Measurements from ENCODE around the gene CHD2. TPM values are rescaled to one million over a fixed set of nuclear protein-coding genes. Genes with fewer than 3 reads are reported as not detected.

CHD2 gene
- total and polyA plus RNA-seq, 2 donors: 62.0 to 78.7 TPM

- Histone ChIP-seq H3K36me3 (ENCODE audit: control insufficient read depth in 2 of 2, insufficient read depth in 2 of 2, low read length in 1 of 2) (peaks cover 20 to 90% of the 10 kb centered on the region in 2 donors), H3K4me1 (ENCODE audit: control insufficient read depth in 2 of 2, insufficient read depth in 2 of 2, low read length in 2 of 2) (peaks cover 5 to 7% of the 10 kb centered on the region in 2 donors), H3K27me3 (ENCODE audit: control insufficient read depth in 2 of 2, insufficient read depth in 1 of 2, low read length in 1 of 2) (no peaks in the 10 kb centered on the region), H3K4me3 (ENCODE audit: low read length in 2 of 2) (no peak overlapping the region), H3K27ac (ENCODE audit: low read depth in 1 of 2, low read length in 1 of 2) (no peak overlapping the region), H3K9me3 (ENCODE audit: control insufficient read depth in 2 of 2, insufficient read depth in 1 of 2, low read length in 1 of 2) (no peaks in the 10 kb centered on the region)
- no peak for DNase-seq (ENCODE audit: low read depth in 6 of 9, low spot score in 9 of 9)
- 91% methylated on average over 3 of the region's 3 CpGs for WGBS
Measured at GRCh38 chr15:92891533-92892200, 8.5 kb upstream of the CHD2 start.

GRCh38 chr15:92892201-92892555 is 7.9 kb upstream of the CHD2 start:
- DNase-seq (ENCODE audit: low read depth in 6 of 9, low spot score in 9 of 9): no peak
- H3K36me3 ChIP-seq (ENCODE audit: control insufficient read depth in 2 of 2, insufficient read depth in 2 of 2, low read length in 1 of 2): peaks cover 20 to 89% of the 10 kb centered on the region in 2 donors
- peaks cover 5 to 7% of the 10 kb centered on the region in 2 donors for H3K4me1 ChIP-seq (ENCODE audit: control insufficient read depth in 2 of 2, insufficient read depth in 2 of 2, low read length in 2 of 2)
- 98% methylated on average over 3 of the region's 3 CpGs for WGBS
- H3K4me3 ChIP-seq (ENCODE audit: low read length in 2 of 2): no peak overlapping the region
- H3K27ac ChIP-seq (ENCODE audit: low read depth in 1 of 2, low read length in 1 of 2): no peak overlapping the region
- H3K9me3 ChIP-seq (ENCODE audit: control insufficient read depth in 2 of 2, insufficient read depth in 1 of 2, low read length in 1 of 2): no peaks in the 10 kb centered on the region
- H3K27me3 ChIP-seq (ENCODE audit: control insufficient read depth in 2 of 2, insufficient read depth in 1 of 2, low read length in 1 of 2): no peaks in the 10 kb centered on the region

DNA sequence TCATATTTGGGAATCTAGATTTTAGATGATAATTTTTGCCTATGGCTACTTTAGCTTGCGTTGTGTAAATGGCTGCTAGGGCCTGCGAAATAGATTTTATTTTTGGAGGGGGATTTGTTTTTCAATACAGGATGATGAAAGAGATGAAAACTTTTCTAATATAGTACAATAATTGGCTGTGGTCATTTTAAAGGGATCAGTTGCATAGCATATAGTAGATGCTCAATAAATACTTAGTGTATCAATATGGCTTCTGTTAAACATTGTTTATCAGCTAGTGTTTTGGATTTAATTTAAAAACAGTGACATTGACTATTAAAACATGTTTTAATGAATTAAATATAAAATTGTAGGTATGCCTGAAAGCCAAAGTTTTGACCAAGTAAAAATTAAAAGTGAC is 6.9 kb upstream of the CHD2 start:
- DNase-seq (ENCODE audit: low read depth in 6 of 9, low spot score in 9 of 9): no peak
- Histone ChIP-seq H3K9me3 (ENCODE audit: control insufficient read depth in 2 of 2, insufficient read depth in 1 of 2, low read length in 1 of 2) (no peaks in the 10 kb centered on the region), H3K4me1 (ENCODE audit: control insufficient read depth in 2 of 2, insufficient read depth in 2 of 2, low read length in 2 of 2) (peaks cover 5 to 7% of the 10 kb centered on the region in 2 donors), H3K4me3 (ENCODE audit: low read length in 2 of 2) (no peak overlapping the region), H3K27me3 (ENCODE audit: control insufficient read depth in 2 of 2, insufficient read depth in 1 of 2, low read length in 1 of 2) (no peaks in the 10 kb centered on the region), H3K36me3 (ENCODE audit: control insufficient read depth in 2 of 2, insufficient read depth in 2 of 2, low read length in 1 of 2) (peaks cover 20 to 90% of the 10 kb centered on the region in 2 donors), H3K27ac (ENCODE audit: low read depth in 1 of 2, low read length in 1 of 2) (no peak overlapping the region)
- whole genome bisulfite sequencing: 73% methylated on average over 2 of the region's 2 CpGs

DNA sequence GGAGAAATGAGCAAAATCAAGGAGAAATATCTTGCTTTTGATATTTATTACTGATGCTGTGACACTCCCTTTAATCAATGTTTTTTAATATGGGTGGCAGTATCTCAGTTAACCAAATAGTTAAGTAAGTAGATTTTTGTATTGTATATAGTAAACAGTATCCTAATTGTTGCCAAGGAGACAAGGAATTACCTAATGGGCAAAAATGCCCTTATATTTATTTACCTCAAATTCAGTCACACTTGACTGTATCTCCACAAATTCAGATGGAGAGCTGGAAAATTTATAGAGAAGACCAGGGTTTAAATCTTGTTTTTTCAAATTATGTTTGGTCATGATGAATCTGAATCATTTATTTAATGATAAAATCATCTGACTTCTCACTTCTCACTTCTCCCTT is 3.6 kb upstream of the CHD2 start:
- no peaks in the 10 kb centered on the region for H3K9me3 ChIP-seq (ENCODE audit: control insufficient read depth in 2 of 2, insufficient read depth in 1 of 2, low read length in 1 of 2)
- no peaks in the 10 kb centered on the region for H3K27me3 ChIP-seq (ENCODE audit: control insufficient read depth in 2 of 2, insufficient read depth in 1 of 2, low read length in 1 of 2)
- H3K36me3 ChIP-seq (ENCODE audit: control insufficient read depth in 2 of 2, insufficient read depth in 2 of 2, low read length in 1 of 2): peaks cover 12 to 71% of the 10 kb centered on the region in 2 donors
- DNase-seq (ENCODE audit: low read depth in 6 of 9, low spot score in 9 of 9): no peak
- no peak overlapping the region for H3K27ac ChIP-seq (ENCODE audit: low read depth in 1 of 2, low read length in 1 of 2)
- no peak overlapping the region for H3K4me3 ChIP-seq (ENCODE audit: low read length in 2 of 2)
- H3K4me1 ChIP-seq (ENCODE audit: control insufficient read depth in 2 of 2, insufficient read depth in 2 of 2, low read length in 2 of 2): peaks cover 8 to 10% of the 10 kb centered on the region in 2 donors

DNA sequence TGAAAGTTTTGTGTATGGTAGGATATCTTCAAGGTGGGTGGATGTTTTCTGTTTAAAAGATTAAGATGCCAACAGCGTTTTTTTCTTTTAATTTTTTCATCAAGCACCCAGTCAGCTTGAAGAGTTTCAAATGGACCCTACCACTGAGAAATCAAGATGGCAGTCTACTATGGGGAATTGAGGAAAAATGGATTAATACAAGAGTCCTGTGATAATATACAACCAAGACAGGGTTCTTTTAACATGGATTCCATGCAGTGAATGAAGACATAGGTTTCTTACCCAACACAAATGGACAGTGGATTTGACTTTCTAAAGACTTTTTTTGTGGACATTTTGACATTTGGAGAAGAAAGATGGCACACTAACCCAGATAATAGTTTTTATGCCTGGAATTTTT is 2.5 kb upstream of the CHD2 start:
- Histone ChIP-seq H3K36me3 (ENCODE audit: control insufficient read depth in 2 of 2, insufficient read depth in 2 of 2, low read length in 1 of 2) (peaks cover 12 to 61% of the 10 kb centered on the region in 2 donors), H3K9me3 (ENCODE audit: control insufficient read depth in 2 of 2, insufficient read depth in 1 of 2, low read length in 1 of 2) (no peaks in the 10 kb centered on the region), H3K27ac (ENCODE audit: low read depth in 1 of 2, low read length in 1 of 2) (peak overlapping the region in 1 of 2 donors; percentile 1), H3K4me1 (ENCODE audit: control insufficient read depth in 2 of 2, insufficient read depth in 2 of 2, low read length in 2 of 2) (peaks cover 8 to 10% of the 10 kb centered on the region in 2 donors), H3K4me3 (ENCODE audit: low read length in 2 of 2) (no peak overlapping the region), H3K27me3 (ENCODE audit: control insufficient read depth in 2 of 2, insufficient read depth in 1 of 2, low read length in 1 of 2) (no peaks in the 10 kb centered on the region)
- DNase-seq (ENCODE audit: low read depth in 6 of 9, low spot score in 9 of 9): no peak
- WGBS: 94% methylated on average over 1 of the region's 1 CpG

DNA sequence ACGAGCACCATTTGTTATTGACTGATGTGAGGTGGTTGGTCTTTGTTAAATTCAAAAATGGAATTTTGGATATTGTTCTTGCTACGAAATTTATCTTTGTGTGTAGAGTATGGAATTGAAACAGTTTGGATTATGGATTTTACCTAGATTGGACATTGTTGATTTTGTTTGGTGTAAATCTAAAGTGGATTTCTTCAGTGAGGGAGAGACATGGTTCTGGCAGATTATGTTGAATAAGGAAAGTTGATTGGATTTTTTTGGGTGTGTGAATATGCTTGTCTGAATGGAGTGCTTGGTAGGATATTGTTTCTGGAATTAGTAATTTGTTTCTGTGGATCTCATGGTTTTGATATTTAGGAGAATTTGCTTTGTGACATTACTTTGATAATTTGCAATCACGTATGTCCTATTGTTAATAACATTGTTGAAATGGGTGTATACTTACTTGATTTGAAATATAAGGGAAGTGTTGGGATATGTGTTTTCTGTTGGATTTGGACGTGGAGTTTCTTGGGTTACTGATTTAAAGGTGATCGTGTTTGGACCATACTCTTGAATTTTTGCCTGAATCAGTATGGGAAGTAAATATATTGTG is 1.0 kb upstream of the CHD2 start:
- no peak for DNase-seq (ENCODE audit: low read depth in 6 of 9, low spot score in 9 of 9)
- Histone ChIP-seq H3K4me1 (ENCODE audit: control insufficient read depth in 2 of 2, insufficient read depth in 2 of 2, low read length in 2 of 2) (peaks cover 8 to 10% of the 10 kb centered on the region in 2 donors), H3K27me3 (ENCODE audit: control insufficient read depth in 2 of 2, insufficient read depth in 1 of 2, low read length in 1 of 2) (no peaks in the 10 kb centered on the region), H3K9me3 (ENCODE audit: control insufficient read depth in 2 of 2, insufficient read depth in 1 of 2, low read length in 1 of 2) (no peaks in the 10 kb centered on the region), H3K4me3 (ENCODE audit: low read length in 2 of 2) (no peak overlapping the region), H3K36me3 (ENCODE audit: control insufficient read depth in 2 of 2, insufficient read depth in 2 of 2, low read length in 1 of 2) (peaks cover 6 to 46% of the 10 kb centered on the region in 2 donors), H3K27ac (ENCODE audit: low read depth in 1 of 2, low read length in 1 of 2) (peak overlapping the region in 1 of 2 donors; percentile 97)
- 97% methylated on average over 5 of the region's 5 CpGs for WGBS

DNA sequence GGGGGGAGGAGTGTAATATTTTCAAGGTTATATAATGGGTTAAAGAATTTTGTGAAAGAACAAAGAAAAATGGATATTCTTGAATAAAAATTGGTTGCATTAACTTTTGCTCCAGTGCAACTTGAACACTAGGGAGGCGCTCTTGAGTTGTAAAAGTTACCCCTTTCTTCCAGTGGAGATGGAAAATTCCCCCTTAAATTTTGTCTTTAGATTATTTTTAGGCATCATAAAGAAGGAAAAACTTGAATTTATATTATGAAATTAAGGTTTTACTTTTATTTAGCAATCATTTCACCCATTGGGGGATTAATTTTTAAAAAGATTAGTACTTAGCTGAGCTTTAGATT is 550 bp upstream of the CHD2 start:
- no peak overlapping the region for H3K4me3 ChIP-seq (ENCODE audit: low read length in 2 of 2)
- H3K4me1 ChIP-seq (ENCODE audit: control insufficient read depth in 2 of 2, insufficient read depth in 2 of 2, low read length in 2 of 2): peaks cover 6 to 8% of the 10 kb centered on the region in 2 donors
- H3K9me3 ChIP-seq (ENCODE audit: control insufficient read depth in 2 of 2, insufficient read depth in 1 of 2, low read length in 1 of 2): no peaks in the 10 kb centered on the region

DNA sequence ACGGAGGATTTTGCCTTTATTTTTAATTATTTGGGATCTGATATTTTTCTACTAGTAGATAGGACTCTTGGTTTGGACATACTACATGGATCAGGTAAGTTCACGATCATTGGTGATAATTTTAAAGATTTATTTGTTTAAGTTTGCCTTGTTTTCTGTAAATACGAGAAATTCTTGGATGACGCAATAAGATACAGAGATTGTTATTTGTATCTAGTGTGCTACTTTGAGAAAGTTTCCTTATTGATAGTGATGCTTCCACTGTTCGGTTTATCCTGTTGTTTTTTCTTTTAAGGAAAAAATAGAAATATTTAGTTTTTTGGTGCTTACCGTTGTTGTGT is 577 bp downstream of the CHD2 start:
- peak overlapping the region; percentile 67 to 78 for H3K4me3 ChIP-seq (ENCODE audit: low read length in 2 of 2)
- no peaks in the 10 kb centered on the region for H3K9me3 ChIP-seq (ENCODE audit: control insufficient read depth in 2 of 2, insufficient read depth in 1 of 2, low read length in 1 of 2)
- DNase-seq (ENCODE audit: low read depth in 6 of 9, low spot score in 9 of 9): no peak
- H3K36me3 ChIP-seq (ENCODE audit: control insufficient read depth in 2 of 2, insufficient read depth in 2 of 2, low read length in 1 of 2): peaks cover 0 to 33% of the 10 kb centered on the region in 2 donors
- H3K4me1 ChIP-seq (ENCODE audit: control insufficient read depth in 2 of 2, insufficient read depth in 2 of 2, low read length in 2 of 2): peaks cover 8 to 10% of the 10 kb centered on the region in 2 donors
- H3K27ac ChIP-seq (ENCODE audit: low read depth in 1 of 2, low read length in 1 of 2): peak overlapping the region; percentile 86 to 97
- WGBS: under 1% methylated on average over 6 of the region's 6 CpGs
- no peaks in the 10 kb centered on the region for H3K27me3 ChIP-seq (ENCODE audit: control insufficient read depth in 2 of 2, insufficient read depth in 1 of 2, low read length in 1 of 2)

More for the DNA sequence above, 550 bp upstream of the CHD2 start:
- Histone ChIP-seq H3K36me3 (ENCODE audit: control insufficient read depth in 2 of 2, insufficient read depth in 2 of 2, low read length in 1 of 2) (peaks cover 3 to 41% of the 10 kb centered on the region in 2 donors), H3K27me3 (ENCODE audit: control insufficient read depth in 2 of 2, insufficient read depth in 1 of 2, low read length in 1 of 2) (no peaks in the 10 kb centered on the region), H3K27ac (ENCODE audit: low read depth in 1 of 2, low read length in 1 of 2) (peak overlapping the region in 1 of 2 donors; percentile 97)
- WGBS: 83% methylated on average over 1 of the region's 1 CpG
- DNase-seq (ENCODE audit: low read depth in 6 of 9, low spot score in 9 of 9): no peak

GRCh38 chr15:92901072-92901761 is 1.1 kb downstream of the CHD2 start:
- peak in 2 of 9 donors; percentile 33 to 67 for DNase-seq (ENCODE audit: low read depth in 6 of 9, low spot score in 9 of 9)
- no peaks in the 10 kb centered on the region for H3K9me3 ChIP-seq (ENCODE audit: control insufficient read depth in 2 of 2, insufficient read depth in 1 of 2, low read length in 1 of 2)
- H3K36me3 ChIP-seq (ENCODE audit: control insufficient read depth in 2 of 2, insufficient read depth in 2 of 2, low read length in 1 of 2): peaks cover 0 to 32% of the 10 kb centered on the region in 2 donors
- peak overlapping the region; percentile 67 to 78 for H3K4me3 ChIP-seq (ENCODE audit: low read length in 2 of 2)
- peaks cover 10 to 11% of the 10 kb centered on the region in 2 donors for H3K4me1 ChIP-seq (ENCODE audit: control insufficient read depth in 2 of 2, insufficient read depth in 2 of 2, low read length in 2 of 2)
- peak overlapping the region; percentile 86 to 97 for H3K27ac ChIP-seq (ENCODE audit: low read depth in 1 of 2, low read length in 1 of 2)
- no peaks in the 10 kb centered on the region for H3K27me3 ChIP-seq (ENCODE audit: control insufficient read depth in 2 of 2, insufficient read depth in 1 of 2, low read length in 1 of 2)
- WGBS: 0% methylated on average over 8 of the region's 8 CpGs
